ENCODE data around the gene ENPP7. TPM values are rescaled to one million over a fixed set of nuclear protein-coding genes. Genes with fewer than 3 reads are reported as not detected.

ENPP7 gene
- total RNA-seq, 1 donor from 2014 or later, result not detected

- H3K27ac Mint-ChIP-seq, result no peak overlapping the region
- no peak for DNase-seq (ENCODE audit: low spot score, unreplicated experiment)
- H3K4me1 Mint-ChIP-seq (ENCODE audit: low read depth), result peaks cover 2% of the 10 kb centered on the region
- H3K27me3 Mint-ChIP-seq, result peaks cover 23% of the 10 kb centered on the region
- no peak for TF ChIP-seq CTCF (IDR thresholded peaks at IDR 0.05; ENCODE audit: unreplicated experiment)
- H3K36me3 Mint-ChIP-seq (ENCODE audit: insufficient read depth), result no peaks in the 10 kb centered on the region
- H3K4me3 Mint-ChIP-seq (ENCODE audit: low read depth), result no peak overlapping the region
- H3K9me3 Mint-ChIP-seq (ENCODE audit: low read depth), result no peaks in the 10 kb centered on the region
Observed at GRCh38 chr17:79698146-79698846, 32.4 kb upstream of the ENPP7 start.

- DNase-seq (ENCODE audit: low spot score, unreplicated experiment), result no peak
- Mint-ChIP-seq H3K27ac (no peak overlapping the region), H3K4me3 (ENCODE audit: low read depth) (no peak overlapping the region), H3K27me3 (peaks cover 20% of the 10 kb centered on the region), H3K36me3 (ENCODE audit: insufficient read depth) (no peaks in the 10 kb centered on the region), H3K4me1 (ENCODE audit: low read depth) (peaks cover 2% of the 10 kb centered on the region), H3K9me3 (ENCODE audit: low read depth) (no peaks in the 10 kb centered on the region)
- no peak for TF ChIP-seq CTCF (IDR thresholded peaks at IDR 0.05; ENCODE audit: unreplicated experiment)
Observed at GRCh38 chr17:79699386-79700036, 31.2 kb upstream of the ENPP7 start.

- no peak for TF ChIP-seq CTCF (IDR thresholded peaks at IDR 0.05; ENCODE audit: unreplicated experiment)
- Mint-ChIP-seq H3K27me3 (peaks cover 20% of the 10 kb centered on the region), H3K9me3 (ENCODE audit: low read depth) (no peaks in the 10 kb centered on the region), H3K27ac (no peak overlapping the region), H3K4me3 (ENCODE audit: low read depth) (no peak overlapping the region), H3K36me3 (ENCODE audit: insufficient read depth) (no peaks in the 10 kb centered on the region), H3K4me1 (ENCODE audit: low read depth) (peaks cover 2% of the 10 kb centered on the region)
- DNase-seq (ENCODE audit: low spot score, unreplicated experiment), result no peak
Observed at GRCh38 chr17:79700592-79700991, 30.2 kb upstream of the ENPP7 start.

- Mint-ChIP-seq H3K36me3 (ENCODE audit: insufficient read depth) (no peaks in the 10 kb centered on the region), H3K4me1 (ENCODE audit: low read depth) (peaks cover 2% of the 10 kb centered on the region), H3K4me3 (ENCODE audit: low read depth) (no peak overlapping the region), H3K27me3 (peaks cover 8% of the 10 kb centered on the region), H3K9me3 (ENCODE audit: low read depth) (no peaks in the 10 kb centered on the region), H3K27ac (no peak overlapping the region)
- no peak for DNase-seq (ENCODE audit: low spot score, unreplicated experiment)
- TF ChIP-seq CTCF (IDR thresholded peaks at IDR 0.05; ENCODE audit: unreplicated experiment), result peak; percentile 41
Observed at GRCh38 chr17:79702034-79702433, 28.7 kb upstream of the ENPP7 start.

- Mint-ChIP-seq H3K36me3 (ENCODE audit: insufficient read depth) (no peaks in the 10 kb centered on the region), H3K27ac (no peak overlapping the region), H3K27me3 (peaks cover 2% of the 10 kb centered on the region), H3K4me1 (ENCODE audit: low read depth) (peaks cover 2% of the 10 kb centered on the region), H3K9me3 (ENCODE audit: low read depth) (no peaks in the 10 kb centered on the region), H3K4me3 (ENCODE audit: low read depth) (no peak overlapping the region)
- DNase-seq (ENCODE audit: low spot score, unreplicated experiment), result no peak
- TF ChIP-seq CTCF (IDR thresholded peaks at IDR 0.05; ENCODE audit: unreplicated experiment), result no peak
Observed at GRCh38 chr17:79702550-79703236, 28.1 kb upstream of the ENPP7 start.

Measured in progenitor cell of endocrine pancreas (in vitro differentiated cells).